NCI-H1092 (cell line): ENCODE data around the gene ZNF581.

Source experiments
- DNase-seq: peaks from one replicate; lab custom pipeline; 2025; lab: John Stamatoyannopoulos, UW

The ZNF581 gene

DNA sequence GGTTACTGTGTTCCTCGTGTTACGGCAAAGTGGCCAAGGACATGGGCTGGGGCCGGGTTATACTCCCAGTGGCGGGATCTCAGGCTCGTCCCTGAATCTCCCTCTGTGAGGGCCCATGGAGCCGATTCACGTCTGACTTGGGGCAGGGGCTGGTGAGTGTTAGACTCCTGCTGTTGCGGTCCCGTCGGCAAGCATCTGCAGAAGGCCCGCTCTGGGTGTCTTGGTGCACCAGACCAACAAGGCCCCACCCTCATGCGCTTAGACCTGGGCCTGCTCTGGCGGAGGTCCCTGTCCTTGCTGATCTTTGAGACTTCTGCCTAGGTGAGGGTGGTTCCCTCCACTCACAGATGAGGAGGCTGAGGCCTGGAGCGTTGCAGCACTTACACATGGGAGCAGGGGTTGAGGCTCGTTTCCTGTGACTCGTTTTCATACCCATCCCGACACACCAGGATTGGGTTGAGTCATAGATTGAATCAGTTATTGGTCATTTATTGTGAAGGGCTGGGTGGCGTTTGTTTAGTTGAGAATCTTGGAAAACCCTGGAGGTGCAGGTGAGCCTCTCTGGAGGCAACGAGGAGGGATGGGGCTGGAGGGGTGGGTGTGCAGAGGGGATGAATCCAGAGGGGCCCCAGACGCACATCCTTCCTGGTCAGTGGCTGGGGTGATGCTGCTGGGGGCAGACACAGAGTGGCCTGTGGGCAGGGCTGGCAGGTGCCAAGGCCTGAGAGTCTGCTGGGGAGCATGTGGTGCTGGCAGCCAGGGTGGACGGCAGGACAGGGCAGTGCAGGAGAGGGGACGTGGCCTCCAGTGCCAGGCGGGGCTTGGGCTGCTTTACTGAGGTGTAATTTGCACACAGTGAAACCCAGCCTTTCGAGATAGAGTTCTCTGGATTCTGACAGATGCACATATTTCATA lies 36.2 kb downstream of the ZNF581 start:
- DNase-seq = no peak

DNA sequence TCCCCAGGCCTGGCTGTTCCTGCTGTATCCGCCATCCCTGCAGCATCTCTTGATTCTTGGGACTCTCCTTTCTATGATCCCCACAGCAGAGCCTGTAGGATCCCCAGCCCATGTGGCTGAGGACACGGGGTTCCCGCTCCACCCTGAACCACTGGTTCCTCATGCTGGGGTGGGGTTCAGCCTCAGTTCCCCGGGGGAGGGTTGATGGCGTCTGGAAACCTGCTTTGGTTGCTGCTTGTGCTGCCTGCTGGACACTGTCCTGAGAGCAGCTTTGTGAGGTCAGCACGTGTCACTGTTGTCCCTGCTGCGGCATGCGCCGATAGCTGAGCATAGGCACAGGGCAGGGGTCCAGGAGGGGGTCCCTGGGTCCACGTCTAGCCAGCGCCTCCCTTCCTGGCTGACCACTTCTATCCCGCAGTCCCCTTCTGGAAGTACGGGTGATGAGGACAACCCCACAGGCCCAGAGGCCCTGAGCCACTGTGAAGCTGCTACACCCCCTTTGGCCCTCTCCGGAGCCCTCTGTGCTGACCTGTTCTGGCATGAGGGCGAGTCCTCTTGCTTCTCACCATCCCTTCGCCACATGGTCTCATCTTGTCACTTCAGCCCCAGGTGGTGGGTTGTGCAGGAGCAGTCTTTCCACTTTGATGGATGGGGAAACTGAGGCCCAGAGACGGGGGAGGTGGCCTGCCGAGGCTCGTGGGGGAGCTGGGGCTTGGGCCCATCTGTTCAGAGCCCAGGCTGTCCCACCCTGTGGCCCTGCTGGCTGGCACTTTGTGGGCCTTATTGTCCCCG lies 37.1 kb downstream of the ZNF581 start:
- no peak for DNase-seq

DNA sequence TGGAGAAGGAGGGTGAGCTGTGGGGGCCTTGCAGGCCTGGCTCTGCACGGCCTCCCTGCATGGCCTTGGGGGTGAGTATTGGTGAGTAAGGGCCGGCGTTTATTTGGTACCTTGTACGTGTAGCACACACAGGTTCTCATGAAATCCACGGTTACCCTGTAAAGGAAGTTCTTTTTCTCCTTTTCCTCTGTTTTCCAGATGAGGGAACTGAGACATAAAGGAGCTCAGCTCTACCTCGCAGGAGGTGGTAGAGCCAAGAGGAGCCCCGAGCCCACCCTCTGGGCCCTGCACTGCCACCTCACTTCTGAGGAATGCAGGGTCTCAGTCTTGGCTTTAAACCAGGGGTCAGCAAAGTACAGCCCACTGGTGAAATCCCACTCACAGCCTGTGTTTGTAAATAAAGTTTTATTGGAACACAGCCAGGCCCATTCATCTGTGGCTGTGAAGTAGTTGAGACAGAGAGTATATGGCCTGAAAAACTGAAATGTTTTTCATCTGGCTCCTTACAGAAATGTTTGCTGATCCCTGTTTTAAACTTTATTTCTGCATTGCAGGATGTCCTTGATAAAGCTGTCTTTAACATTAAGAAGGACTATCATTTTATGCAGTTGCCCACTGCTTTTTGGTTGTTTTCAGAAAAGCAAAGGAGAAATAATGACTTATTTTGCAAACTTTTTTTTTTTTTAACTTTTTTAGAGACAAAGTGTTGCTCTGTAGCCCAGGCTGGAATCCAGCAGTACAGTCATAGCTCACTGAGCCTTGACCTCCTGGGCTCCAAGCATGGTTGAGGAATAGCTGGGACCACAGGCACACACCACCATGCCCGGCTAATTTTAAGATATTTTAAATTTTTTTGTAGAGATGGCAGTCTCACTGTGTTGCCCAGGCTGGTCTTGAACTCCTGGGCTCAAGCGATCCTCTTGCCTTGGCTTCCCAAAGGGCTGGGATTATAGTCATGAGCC lies 38.0 kb downstream of the ZNF581 start:
- DNase-seq = no peak

DNA sequence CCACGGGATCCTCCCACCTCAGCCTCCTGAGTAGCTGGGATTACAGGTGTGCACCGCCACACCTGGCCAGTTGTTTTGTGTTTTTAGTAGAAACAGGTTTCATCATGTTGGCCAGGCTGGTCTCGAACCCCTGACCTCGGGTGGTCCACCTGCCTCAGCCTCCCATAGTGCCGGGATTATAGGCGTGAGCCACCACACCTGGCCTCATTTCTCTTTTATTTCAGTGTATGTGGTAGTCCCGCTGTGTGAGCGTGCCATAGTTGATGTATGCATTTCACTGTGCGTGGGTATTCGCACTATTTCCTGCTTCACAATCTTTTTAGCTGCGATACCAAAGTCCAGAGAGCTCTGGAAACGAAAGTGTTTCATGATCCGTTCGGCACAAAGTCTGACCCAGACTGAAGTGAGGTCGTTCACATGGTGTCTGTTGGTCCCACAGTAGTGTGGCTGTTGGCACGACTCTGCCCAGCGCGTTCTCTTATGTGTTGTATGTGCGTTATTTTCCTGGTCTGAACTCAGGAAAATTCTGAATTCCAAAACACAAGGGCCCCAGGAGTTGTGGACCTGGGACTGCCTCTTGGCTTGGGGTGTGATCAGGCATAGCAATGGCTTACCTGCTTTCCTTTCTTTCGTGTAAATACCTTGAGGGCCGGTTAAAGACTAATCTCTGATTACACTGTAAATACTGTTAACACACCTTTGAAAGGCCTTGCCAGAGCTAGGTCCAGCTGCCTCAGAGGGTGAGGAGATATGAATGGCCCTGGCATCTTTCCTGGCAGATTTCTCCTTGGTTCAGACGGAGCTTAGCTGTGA lies 40.2 kb downstream of the ZNF581 start:
- DNase-seq = no peak

DNA sequence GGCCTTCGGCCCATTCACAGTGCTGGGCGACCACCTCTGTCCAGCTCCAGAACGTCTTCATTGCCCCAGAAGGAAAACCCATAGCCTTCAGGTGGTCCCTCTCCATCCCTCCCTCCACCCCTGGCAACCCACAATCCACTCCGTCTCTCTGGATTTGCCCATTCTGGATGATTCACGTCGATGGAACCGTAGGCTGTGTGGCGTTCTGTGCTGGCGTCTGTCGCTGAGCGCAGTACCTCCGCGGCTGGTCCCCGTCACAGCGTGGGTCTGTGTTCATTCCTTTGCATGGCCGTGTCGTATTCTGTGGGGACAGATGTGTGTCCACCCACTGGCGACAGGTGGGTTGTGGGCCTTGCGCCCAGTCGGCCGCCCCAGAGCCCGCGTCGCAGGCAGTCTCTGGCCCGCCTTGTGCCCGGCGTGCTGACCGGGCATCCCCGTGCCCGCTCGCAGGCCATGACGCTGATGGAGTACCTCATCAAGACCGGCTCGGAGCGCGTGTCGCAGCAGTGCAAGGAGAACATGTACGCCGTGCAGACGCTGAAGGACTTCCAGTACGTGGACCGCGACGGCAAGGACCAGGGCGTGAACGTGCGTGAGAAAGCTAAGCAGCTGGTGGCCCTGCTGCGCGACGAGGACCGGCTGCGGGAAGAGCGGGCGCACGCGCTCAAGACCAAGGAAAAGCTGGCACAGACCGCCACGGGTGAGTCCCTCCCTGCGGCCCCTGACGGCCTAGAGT lies 41.7 kb downstream of the ZNF581 start:
- no peak for DNase-seq

DNA sequence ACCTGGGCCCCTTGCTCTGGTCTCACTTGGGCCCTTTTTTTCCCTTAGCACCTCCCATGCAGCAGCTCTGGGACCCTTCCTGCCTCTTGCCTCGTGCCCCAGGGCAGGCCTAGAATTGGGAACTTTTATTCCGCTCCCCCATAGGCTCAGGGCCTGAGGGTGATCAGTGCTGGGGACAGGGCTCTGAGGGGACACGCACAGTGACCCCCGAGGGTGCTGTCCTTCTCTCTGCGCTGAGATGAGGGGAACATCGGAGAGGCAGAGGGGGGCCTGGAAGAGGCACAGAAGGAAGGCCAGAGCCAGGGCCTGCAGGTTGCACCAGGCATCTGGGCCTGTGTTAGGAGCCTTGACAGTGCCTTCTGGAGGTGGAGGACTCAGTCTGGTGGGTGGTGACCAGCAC lies 42.3 kb downstream of the ZNF581 start:
- no peak for DNase-seq

GRCh38 chr19:55686311-55687050 lies 43.0 kb downstream of the ZNF581 start:
- DNase-seq = no peak

GRCh38 chr19:55687281-55688201 lies 44.1 kb downstream of the ZNF581 start:
- DNase-seq = no peak

DNA sequence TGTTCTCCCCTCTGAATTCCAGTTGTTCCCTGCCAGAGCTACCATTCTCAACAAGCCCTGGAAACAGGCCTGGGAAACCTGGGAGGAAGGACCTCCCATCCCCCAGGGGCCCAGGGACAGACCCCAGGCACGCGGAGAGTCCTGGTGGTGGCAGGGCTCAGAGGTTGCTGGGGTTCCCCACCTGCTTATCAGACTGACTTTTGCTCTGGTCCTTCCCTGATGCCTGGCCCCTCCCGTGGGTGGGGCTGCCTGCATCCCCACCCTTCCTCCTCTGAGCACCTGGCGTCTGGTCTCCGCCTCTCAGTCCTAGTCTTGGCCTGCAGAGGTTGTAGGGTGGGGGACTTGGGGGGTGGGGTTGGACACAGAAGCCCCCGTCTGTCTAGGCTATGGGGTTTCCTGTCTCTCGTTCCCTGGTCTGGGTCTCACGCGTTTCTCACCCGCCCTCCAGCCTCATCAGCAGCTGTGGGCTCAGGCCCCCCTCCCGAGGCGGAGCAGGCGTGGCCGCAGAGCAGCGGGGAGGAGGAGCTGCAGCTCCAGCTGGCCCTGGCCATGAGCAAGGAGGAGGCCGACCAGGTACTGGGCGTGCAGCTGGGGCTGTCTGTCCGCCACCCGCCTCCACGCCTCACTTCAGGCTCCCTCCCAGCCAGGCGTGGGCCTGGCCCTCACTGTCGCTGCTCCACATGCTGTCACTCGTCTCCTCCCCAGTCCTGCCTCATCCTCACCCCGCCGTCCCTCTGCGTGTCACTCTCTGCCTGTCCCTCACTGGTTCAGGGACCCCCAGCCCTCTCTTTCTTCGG lies 45.2 kb downstream of the ZNF581 start:
- no peak for DNase-seq

DNA sequence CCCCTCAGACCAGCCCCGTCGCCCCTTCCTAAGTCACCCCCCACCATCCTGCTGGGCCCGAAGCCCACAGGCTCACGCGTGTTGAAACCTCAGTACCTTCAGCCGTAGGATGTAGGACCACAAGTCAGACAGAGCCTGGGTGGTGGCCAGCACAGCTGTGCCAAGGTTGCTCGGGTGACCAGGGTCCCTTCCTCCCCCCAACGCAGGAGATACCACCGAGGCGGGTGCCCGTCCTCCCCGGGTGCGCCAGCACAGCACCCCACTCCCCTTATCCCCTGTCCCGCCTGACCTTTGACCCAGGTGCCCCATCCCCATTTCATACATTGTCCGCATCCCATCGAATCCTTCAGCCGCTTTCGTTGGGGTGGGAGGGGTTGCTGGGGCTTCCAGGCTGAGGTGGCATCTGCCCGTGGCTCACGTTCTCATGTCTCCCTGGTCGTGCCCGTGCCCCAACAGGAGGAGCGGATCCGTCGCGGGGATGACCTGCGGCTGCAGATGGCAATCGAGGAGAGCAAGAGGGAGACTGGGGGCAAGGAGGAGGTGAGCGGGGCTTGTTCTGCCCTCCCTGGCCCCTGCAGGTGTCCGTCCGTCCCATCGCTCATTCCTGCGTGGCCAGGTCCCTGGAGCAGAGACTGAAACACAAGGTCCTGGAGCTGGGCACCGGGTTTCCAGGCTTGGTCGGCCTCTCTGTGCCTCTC lies 46.1 kb downstream of the ZNF581 start:
- no peak for DNase-seq

GRCh38 chr19:55690109-55690768 lies 46.8 kb downstream of the ZNF581 start:
- no peak for DNase-seq

- no peak for DNase-seq
Measured at GRCh38 chr19:55690769-55691545, 47.5 kb downstream of the ZNF581 start.

DNA sequence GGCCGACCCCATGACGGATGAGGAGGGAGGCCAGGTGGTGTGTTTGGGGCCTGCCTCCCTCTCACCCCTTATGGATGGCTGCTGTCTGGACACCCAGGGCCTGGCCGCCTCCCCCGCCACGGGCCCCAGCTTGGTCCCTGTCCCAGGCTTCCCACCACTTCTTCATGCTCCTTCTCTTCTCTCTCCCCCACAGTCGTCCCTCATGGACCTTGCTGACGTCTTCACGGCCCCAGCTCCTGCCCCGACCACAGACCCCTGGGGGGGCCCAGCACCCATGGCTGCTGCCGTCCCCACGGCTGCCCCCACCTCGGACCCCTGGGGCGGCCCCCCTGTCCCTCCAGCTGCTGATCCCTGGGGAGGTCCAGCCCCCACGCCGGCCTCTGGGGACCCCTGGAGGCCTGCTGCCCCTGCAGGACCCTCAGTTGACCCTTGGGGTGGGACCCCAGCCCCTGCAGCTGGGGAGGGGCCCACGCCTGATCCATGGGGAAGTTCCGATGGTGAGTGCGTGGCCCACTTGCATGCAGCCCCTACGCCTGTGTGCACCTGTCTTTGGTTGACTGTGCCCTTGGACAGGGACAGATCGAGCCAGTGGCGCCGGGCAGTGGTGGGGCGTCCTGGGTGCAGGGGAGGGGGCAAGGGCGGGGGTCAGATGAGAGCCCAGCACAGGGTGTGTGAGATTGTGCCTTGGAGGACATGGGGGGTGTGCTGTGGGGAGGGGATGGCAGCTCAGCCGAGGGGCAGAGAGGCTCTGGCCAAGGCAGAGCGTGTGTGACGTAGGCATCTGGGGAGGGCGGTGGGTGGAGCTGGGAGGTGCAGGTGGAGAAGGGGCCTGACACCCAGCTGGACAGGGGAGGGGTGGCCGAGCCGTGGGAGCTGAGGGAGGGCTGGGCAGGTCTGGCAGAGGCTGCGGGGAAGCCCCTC lies 48.4 kb downstream of the ZNF581 start:
- DNase-seq = no peak

DNA sequence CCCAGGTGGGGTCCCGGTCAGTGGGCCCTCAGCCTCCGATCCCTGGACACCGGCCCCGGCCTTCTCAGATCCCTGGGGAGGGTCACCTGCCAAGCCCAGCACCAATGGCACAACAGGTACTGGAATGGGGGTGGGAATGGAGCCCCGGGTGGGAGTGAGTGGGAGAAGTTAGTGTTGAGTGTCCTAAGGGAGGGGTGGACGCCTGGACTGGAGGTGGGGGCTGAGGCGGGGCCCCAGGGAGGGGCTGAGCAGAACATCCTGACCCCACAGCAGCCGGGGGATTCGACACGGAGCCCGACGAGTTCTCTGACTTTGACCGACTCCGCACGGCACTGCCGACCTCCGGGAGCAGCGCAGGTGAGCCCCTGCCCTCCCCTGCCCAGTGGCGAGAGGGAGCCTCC lies 49.2 kb downstream of the ZNF581 start:
- DNase-seq = no peak
